ENCODE measurements around the gene STX5. TPM values are rescaled to one million over a fixed set of nuclear protein-coding genes. Genes with fewer than 3 reads are reported as not detected.

The STX5 gene
- total RNA-seq, 1 donor from 2014 or later: 40.9 TPM

GRCh38 chr11:62757846-62758788 lies 73.7 kb downstream of the STX5 start:
- Histone ChIP-seq H3K36me3 (no peaks in the 10 kb centered on the region), H3K4me1 (peaks cover 19% of the 10 kb centered on the region), H3K4me3 (no peak overlapping the region), H3K9me3 (no peaks in the 10 kb centered on the region), H3K27ac (no peak overlapping the region), H3K27me3 (no peaks in the 10 kb centered on the region)
- intact Hi-C loops (cut with DNase I): no loop called here
- DNase-seq (no peak), ATAC-seq (no peak)
- TF ChIP-seq CTCF (IDR thresholded peaks at IDR 0.05): no peak

Small RNA genes lying within 50 kb of the gene (microRNA-seq; reads per million reads assigned to microRNA genes)
- gene MIR6514 (ENCODE audit: borderline microRNAs expressed) (1.7 reads per million, percentile 3 among the genes with 10 or more reads in this experiment), gene MIR6748 (ENCODE audit: borderline microRNAs expressed) (not detected)

Other genes starting within 250 kb of the STX5 start
- gene TUT1, start 240.5 kb downstream of the STX5 start, total RNA-seq: 17.6 TPM
- 75.0 TPM for gene MTA2, start 230.2 kb downstream of the STX5 start, total RNA-seq
- gene EML3, start 219.3 kb downstream of the STX5 start, total RNA-seq: 91.1 TPM
- gene ROM1, start 218.8 kb downstream of the STX5 start, total RNA-seq: 5.2 TPM
- 40.1 TPM for gene B3GAT3, start 210.1 kb downstream of the STX5 start, total RNA-seq
- 229 TPM for gene GANAB, start 185.4 kb downstream of the STX5 start, total RNA-seq
- 18.8 TPM for gene INTS5, start 178.7 kb downstream of the STX5 start, total RNA-seq
- 41.7 TPM for gene C11orf98, start 166.8 kb downstream of the STX5 start, total RNA-seq
- gene CSKMT, start 166.7 kb downstream of the STX5 start, total RNA-seq: 14.6 TPM
- 5.7 TPM for gene UQCC3, start 160.4 kb downstream of the STX5 start, total RNA-seq
- 6.1 TPM for gene LBHD1, start 159.8 kb downstream of the STX5 start, total RNA-seq
- 95.2 TPM for gene UBXN1, start 153.0 kb downstream of the STX5 start, total RNA-seq
- 2.0 TPM for gene LRRN4CL, start 142.5 kb downstream of the STX5 start, total RNA-seq
- gene BSCL2, start 124.6 kb downstream of the STX5 start, total RNA-seq: 65.6 TPM
- not detected for gene GNG3, start 124.4 kb downstream of the STX5 start, total RNA-seq
- gene HNRNPUL2, start 104.6 kb downstream of the STX5 start, total RNA-seq: 43.1 TPM
- gene TTC9C, start 103.6 kb downstream of the STX5 start, total RNA-seq: 31.3 TPM
- gene ZBTB3, start 77.9 kb downstream of the STX5 start, total RNA-seq: 12.5 TPM
- gene POLR2G, start 70.5 kb downstream of the STX5 start, total RNA-seq: 54.7 TPM
- 23.9 TPM for gene TAF6L, start 60.7 kb downstream of the STX5 start, total RNA-seq
- gene TMEM179B, start 44.6 kb downstream of the STX5 start, total RNA-seq: 52.4 TPM
- 14.8 TPM for gene TMEM223, start 40.0 kb downstream of the STX5 start, total RNA-seq
- gene NXF1, start 26.6 kb downstream of the STX5 start, total RNA-seq: 96.2 TPM
- gene TEX54, start 790 bp upstream of the STX5 start, total RNA-seq: not detected
- gene WDR74, start 7.5 kb upstream of the STX5 start, total RNA-seq: 43.9 TPM
- gene SLC3A2, start 48.8 kb upstream of the STX5 start, total RNA-seq: 255 TPM
- gene CHRM1, start 89.3 kb upstream of the STX5 start, total RNA-seq: 4.7 TPM
- not detected for gene SLC22A6, start 152.9 kb upstream of the STX5 start, total RNA-seq
- gene SLC22A8, start 183.8 kb upstream of the STX5 start, total RNA-seq: not detected